GM19239 (cell line): ENCODE data around the gene CLCN7.
A peak's percentile ranks its signal among the peaks of the same experiment; 100 is the strongest.
"Not testable (repeated sequence)": the region's sequence is repeated elsewhere in the genome, so short reads cannot be mapped to it uniquely, and the experiment has no call there.

Source experiments
- DNase-seq: peaks from one replicate; pipeline ENCODE4 v3.0.0; 2011; ENCODE audit warnings: low spot score; ENCODE audit not compliant: insufficient read length
- FAIRE-seq: peaks from 2 replicates; lab custom pipeline; 2011; peaks lifted over from hg19 to GRCh38; lab: Jason Lieb, UNC

Gene CLCN7

DNA sequence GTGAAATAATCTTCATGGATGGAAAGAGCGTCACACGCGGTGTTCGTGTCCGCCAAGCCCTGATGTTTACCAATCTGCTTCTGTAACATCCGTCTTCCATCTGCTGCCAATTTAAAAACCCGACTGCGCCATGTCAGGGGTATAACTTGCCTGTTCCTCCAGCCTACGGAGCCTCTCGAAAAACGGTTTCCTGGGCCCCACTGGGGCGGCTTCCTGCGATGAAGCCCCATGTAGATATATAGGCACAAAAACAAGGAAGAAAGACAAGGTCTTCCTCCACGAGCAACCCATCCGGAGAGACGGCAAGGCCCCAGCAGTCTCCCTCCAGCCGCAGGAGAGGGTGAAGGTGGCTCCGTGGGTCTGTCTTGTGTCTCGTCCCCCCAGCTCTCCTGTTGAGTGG, 13.8 kb upstream of the CLCN7 start, which contains the start of gene PTX4:
Gene PTX4 (minus strand): TSS at position 326 of the 400 bp plus-strand sequence. CDS start 35 bp downstream, at position 291.
- no peak for FAIRE-seq
- no peak for DNase-seq

DNA sequence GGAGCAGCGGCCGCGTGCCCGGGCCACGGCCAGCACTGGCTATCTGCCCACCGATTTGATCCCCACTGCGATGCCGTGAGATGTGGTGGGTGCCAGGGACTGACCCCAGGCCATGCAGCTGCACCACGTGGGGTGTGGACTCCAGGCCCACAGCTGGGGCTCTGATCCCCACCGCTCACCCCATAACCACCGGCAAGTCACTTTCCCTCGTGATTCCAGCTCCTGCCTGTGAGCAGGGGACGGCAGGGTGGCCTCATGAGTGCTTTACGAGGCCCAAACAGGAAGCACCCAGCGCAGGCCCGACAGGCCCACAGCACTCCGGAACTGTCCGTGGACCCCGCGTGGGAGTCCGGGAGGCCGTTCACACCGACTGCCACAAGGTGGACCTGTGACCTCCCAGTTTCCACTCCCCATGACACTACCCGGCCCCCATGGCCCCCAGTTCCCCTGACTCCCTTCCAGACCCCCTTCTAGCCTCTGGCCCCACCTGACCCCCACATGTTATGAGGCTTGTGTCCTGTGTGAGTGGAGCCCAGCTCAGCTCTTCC, 13.3 kb upstream of the CLCN7 start:
- no peak for FAIRE-seq
- DNase-seq, result no peak

- FAIRE-seq (no peak), DNase-seq (no peak)
Measured at GRCh38 chr16:1487395-1488053, 12.7 kb upstream of the CLCN7 start.

GRCh38 chr16:1486551-1487390, 11.9 kb upstream of the CLCN7 start:
- FAIRE-seq, result no peak
- no peak for DNase-seq

DNA sequence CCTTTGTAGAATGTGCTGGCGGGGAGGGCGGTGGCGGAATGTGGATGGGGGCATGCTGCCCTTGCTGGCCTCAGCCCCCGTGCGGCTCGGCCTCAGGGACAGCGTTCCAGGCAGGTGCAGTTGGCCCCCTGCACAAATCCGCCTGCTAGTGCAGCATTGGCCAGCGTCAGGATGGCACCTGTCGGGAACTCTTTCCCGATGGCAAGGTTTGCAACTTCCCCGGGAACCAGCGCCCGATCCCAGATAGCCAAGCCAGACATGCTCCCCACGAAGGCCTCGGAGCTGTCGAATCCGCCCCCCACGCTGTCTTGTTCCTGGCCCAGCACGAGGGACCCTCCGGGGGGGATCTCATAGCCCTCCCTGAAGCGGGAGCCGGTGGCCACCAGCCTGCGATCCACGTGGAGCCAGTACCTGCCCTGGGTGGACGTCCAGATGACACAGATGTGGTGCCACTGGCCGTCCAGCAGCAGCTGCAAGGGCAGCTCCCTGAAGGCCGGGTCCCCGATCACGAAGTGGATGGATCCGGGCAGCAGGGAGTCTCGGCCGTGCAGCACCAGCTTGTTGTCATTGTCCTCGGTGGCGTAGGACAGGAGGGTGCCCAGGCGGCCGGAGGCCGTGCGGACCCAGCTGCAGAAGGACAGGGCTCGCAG, 11.1 kb upstream of the CLCN7 start:
- no peak for FAIRE-seq
- no peak for DNase-seq

DNA sequence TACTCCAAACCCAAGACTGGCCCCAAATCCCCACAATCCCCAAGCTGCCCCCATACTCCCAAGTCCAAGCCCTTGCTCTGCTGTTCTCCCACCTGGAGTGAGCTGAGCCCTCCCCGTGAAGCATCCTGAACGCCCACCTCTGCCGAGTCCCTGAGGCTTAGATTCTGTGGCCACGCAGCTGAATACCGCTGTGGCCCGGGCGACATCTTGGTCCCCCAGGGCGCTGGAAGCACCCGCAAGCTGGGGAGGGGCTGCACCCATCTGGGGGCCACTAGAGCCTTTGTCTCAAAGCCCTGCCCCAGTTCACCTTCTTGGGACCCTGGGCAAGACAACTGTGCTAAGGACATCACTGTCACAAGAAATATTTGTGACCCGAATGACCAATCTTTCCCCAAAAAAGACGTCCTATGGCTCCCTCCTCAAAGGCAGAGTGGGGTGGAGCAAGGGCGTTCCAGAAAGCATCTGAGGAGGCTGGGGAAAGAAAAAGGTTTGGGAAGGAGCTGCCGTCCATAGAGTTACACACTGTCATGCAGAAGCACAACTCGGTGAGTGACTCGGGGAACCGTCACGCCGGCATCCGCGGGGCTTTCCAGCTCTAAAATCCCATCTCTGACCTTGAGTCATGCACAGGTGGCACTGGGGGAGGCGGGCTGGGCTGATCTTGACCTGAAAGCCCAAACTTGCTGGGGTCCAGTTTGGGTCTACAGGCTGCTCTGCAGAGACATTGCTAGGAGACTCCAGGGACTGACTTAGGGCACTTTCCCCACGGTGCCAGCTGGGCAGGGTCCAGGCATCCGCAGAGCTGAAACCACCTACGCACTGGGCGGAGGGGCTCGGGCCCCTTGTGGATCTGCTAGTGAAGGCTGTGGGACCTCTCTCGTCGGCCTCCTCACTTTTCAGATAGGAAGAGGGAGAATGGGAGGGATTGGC, 7.3 kb upstream of the CLCN7 start:
- FAIRE-seq, result no peak
- no peak for DNase-seq

DNA sequence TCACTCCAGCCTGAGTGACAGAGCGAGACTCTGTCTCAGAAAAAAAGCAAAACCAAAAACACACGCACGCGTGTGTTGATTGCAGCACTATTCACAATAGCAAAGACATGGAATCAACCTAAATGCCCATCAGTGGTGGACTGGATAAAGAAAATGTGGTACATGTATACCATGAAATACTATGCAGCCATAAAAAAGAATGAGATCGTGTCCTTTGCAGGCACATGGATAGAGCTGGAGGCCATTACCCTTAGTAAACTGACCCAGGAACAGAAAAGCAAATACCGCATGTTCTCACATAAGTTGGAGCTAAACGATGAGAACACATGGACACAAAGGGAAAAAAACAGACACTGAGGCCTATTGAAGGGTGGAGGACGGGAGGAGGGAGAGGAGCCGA, 4.1 kb upstream of the CLCN7 start:
- not testable (repeated sequence) for DNase-seq, FAIRE-seq

- DNase-seq (no peak), FAIRE-seq (no peak)
Measured at GRCh38 chr16:1477033-1477432, 2.2 kb upstream of the CLCN7 start.

- FAIRE-seq, result no peak
- DNase-seq, result no peak
Measured at GRCh38 chr16:1475552-1476114, 805 bp upstream of the CLCN7 start.

DNA sequence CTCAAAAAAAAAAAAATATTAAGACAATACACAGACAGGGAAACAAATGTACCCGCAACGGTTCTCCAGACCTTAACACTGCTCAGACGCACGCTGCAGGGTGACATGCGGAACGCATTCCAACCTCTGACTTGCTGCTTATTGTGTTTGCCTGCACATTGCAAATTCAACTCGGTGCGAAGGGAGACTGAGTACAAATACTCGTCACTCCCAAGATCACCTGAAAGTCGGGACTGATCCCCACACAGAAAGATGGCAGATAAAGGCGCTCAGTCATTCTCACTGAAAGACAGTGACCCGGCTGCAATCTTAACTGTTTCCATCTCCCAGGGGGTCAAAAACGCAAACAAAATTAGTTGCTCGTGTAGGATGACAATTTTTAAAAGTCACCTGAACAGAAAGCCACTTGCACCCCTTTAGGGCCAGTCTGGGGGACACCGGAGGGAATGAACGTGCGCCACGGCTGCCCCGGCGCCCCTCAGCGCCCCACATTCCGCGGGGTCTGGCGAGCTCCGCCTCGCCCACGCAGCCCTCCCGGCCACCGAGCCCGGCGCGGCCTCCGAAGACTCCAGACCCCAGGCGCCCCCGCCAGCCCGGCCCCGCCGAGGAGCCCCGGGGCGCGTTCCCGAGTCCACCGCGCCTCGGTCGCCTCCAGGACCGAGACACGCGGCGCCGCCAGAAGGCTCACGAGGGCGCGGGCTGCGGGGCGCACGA, 589 bp downstream of the CLCN7 start:
- DNase-seq (no peak), FAIRE-seq (peak; percentile 52)

DNA sequence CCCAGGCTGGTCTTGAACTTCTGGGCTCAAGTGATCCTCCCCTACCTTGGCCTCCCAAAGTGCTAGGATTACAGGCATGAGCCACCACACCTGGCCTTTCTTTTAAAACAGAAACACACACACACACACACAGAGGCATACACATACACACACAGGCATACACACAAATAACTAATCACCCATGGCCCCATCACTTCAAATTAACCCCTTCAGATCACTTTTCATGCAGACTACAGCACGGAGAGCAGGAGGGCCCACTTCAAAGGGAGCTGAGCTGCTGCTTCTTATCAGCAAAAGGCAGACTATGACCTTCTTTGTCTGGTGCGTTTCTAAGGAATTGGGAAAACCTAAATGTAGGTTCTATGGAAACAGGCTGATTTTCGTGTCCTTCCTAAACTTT, 1.9 kb downstream of the CLCN7 start:
- no peak for DNase-seq
- no peak for FAIRE-seq

- no peak for DNase-seq
- no peak for FAIRE-seq
Measured at GRCh38 chr16:1471569-1472194, 3.1 kb downstream of the CLCN7 start.

- DNase-seq (no peak), FAIRE-seq (no peak)
Measured at GRCh38 chr16:1470481-1471251, 4.2 kb downstream of the CLCN7 start.

- FAIRE-seq, result peak; percentile 42
- no peak for DNase-seq
Measured at GRCh38 chr16:1469693-1470201, 5.1 kb downstream of the CLCN7 start.

DNA sequence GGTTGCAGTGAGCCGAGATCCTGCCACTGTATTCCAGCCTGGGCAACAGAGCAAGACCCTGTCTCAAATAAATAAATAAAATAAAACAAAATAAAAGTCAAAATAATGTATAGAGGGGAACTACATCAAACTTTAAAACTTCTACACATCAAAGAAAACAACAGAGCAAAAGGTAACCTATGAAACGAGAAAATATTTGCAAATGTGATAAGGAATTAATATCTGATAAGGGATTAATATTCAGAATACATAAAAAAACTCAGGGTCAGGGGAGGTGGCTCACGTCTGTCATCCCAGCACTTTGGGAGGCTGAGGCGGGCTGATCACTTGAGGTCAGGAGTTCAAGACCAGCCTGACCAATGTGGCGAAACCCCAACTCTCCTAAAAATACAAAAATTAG, 5.7 kb downstream of the CLCN7 start:
- not testable (repeated sequence) for FAIRE-seq, DNase-seq

- no peak for DNase-seq
- FAIRE-seq, result no peak
Measured at GRCh38 chr16:1468426-1468810, 6.4 kb downstream of the CLCN7 start.

DNA sequence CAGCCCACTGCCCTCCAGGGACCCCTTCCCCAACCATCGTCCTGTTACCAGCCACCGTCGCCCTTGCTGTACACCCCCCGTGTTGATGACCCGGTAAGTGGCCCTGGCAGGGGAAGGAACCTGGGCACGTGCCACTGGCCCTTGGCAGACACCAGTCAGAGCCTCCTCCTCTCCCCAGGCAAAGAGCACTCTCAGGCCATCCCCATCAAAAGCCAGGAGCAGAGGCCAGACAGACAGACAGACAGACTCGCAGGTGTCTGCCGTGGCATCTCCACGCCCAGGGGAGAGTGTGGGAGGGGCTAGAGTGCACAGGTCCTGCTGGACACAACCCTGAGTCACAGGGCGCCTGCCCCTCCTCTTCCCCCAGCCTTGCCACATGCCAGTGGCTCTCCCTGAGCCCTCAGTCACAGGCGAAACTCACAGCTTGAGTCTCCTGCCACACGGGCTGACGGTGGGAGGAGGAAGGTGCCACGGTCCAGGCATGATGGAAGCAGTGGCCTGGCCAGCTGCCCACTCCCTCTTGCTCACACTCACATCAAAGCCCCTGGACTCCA, 7.8 kb downstream of the CLCN7 start:
- FAIRE-seq, result no peak
- no peak for DNase-seq
